Stimulated activated naive CD8-positive, alpha-beta T cell treated with anti-CD3 and anti-CD28 coated beads, Interleukin-15, Interleukin-2, amounts not matched to agents 100 ng/mL and 50 ng/mL, for 24 hours (primary cell): ENCODE results near the gene ULBP2.
"Not testable (repeated sequence)": the region's sequence is repeated elsewhere in the genome, so short reads cannot be mapped to it uniquely, and the experiment has no call there.

ENCODE experiments used
- H3K27ac Mint-ChIP-seq: one replicate; pipeline ENCODE4 v1.8.0; 2021; ENCODE audit warnings: mild to moderate bottlenecking, mixed read lengths
- H3K27me3 Mint-ChIP-seq: one replicate; pipeline ENCODE4 v1.8.0; 2021; ENCODE audit warnings: mixed read lengths
- H3K36me3 Mint-ChIP-seq: one replicate; pipeline ENCODE4 v1.8.0; 2021; ENCODE audit warnings: low read depth, mixed read lengths
- H3K4me1 Mint-ChIP-seq: one replicate; pipeline ENCODE4 v1.8.0; 2021; ENCODE audit warnings: low read depth, mixed read lengths
- H3K4me3 Mint-ChIP-seq: one replicate; pipeline ENCODE4 v1.8.0; 2021; ENCODE audit warnings: mild to moderate bottlenecking, mixed read lengths
- H3K9me3 Mint-ChIP-seq: one replicate; pipeline ENCODE4 v1.8.0; 2021; ENCODE audit warnings: mixed read lengths

The ULBP2 gene

GRCh38 chr6:149963212-149963461 lies 21.3 kb downstream of the ULBP2 start:
- peak overlapping the region; percentile 90 for H3K4me3 Mint-ChIP-seq
- peaks cover 84% of the 10 kb centered on the region for H3K27me3 Mint-ChIP-seq
- no peaks in the 10 kb centered on the region for H3K36me3 Mint-ChIP-seq
- peaks cover 42% of the 10 kb centered on the region for H3K4me1 Mint-ChIP-seq
- no peaks in the 10 kb centered on the region for H3K9me3 Mint-ChIP-seq
- peak overlapping the region; percentile 93 for H3K27ac Mint-ChIP-seq

GRCh38 chr6:149963462-149964307 lies 21.9 kb downstream of the ULBP2 start, which contains the start of gene ULBP1:
TSS of gene ULBP1 (plus strand) at chr6:149963943. CDS start at chr6:149964050, 107 bp downstream.
- H3K27me3 Mint-ChIP-seq: peaks cover 87% of the 10 kb centered on the region
- H3K4me1 Mint-ChIP-seq: peaks cover 42% of the 10 kb centered on the region
- H3K27ac Mint-ChIP-seq: peak within 1 kb of the TSS; percentile 93
- peak within 1 kb of the TSS; percentile 90 for H3K4me3 Mint-ChIP-seq
- H3K9me3 Mint-ChIP-seq: no peaks in the 10 kb centered on the region
- H3K36me3 Mint-ChIP-seq: no peaks in the 10 kb centered on the region

GRCh38 chr6:149964308-149965193 lies 22.7 kb downstream of the ULBP2 start:
- no peaks in the 10 kb centered on the region for H3K36me3 Mint-ChIP-seq
- peaks cover 39% of the 10 kb centered on the region for H3K4me1 Mint-ChIP-seq
- peak overlapping the region; percentile 82 for H3K27ac Mint-ChIP-seq
- no peaks in the 10 kb centered on the region for H3K9me3 Mint-ChIP-seq
- H3K27me3 Mint-ChIP-seq: peaks cover 87% of the 10 kb centered on the region
- peak overlapping the region; percentile 90 for H3K4me3 Mint-ChIP-seq

GRCh38 chr6:149965194-149966020 lies 23.6 kb downstream of the ULBP2 start:
- Mint-ChIP-seq H3K36me3 (no peaks in the 10 kb centered on the region), H3K9me3 (no peaks in the 10 kb centered on the region), H3K27ac (peak overlapping the region; percentile 82), H3K4me3 (peak overlapping the region; percentile 90), H3K4me1 (peaks cover 38% of the 10 kb centered on the region), H3K27me3 (peaks cover 87% of the 10 kb centered on the region)

- H3K4me3 Mint-ChIP-seq: not testable (repeated sequence)
These were observed 24.5 kb downstream of the ULBP2 start for GRCh38 chr6:149966319-149966718.

GRCh38 chr6:149967591-149967990 lies 25.8 kb downstream of the ULBP2 start:
- Mint-ChIP-seq H3K27ac (no peak overlapping the region), H3K36me3 (no peaks in the 10 kb centered on the region), H3K4me3 (no peak overlapping the region), H3K4me1 (peaks cover 33% of the 10 kb centered on the region), H3K9me3 (no peaks in the 10 kb centered on the region), H3K27me3 (peaks cover 83% of the 10 kb centered on the region)

More at GRCh38 chr6:149966319-149966718, 24.5 kb downstream of the ULBP2 start:
- not testable (repeated sequence) for H3K36me3 Mint-ChIP-seq, H3K27ac Mint-ChIP-seq, H3K9me3 Mint-ChIP-seq
- Mint-ChIP-seq H3K4me1 (peaks cover 38% of the 10 kb centered on the region), H3K27me3 (peaks cover 85% of the 10 kb centered on the region)

- peaks cover 30% of the 10 kb centered on the region for H3K4me1 Mint-ChIP-seq
- H3K9me3 Mint-ChIP-seq, H3K27ac Mint-ChIP-seq, H3K36me3 Mint-ChIP-seq, H3K4me3 Mint-ChIP-seq: not testable (repeated sequence)
- peaks cover 83% of the 10 kb centered on the region for H3K27me3 Mint-ChIP-seq
These were observed 26.2 kb downstream of the ULBP2 start for GRCh38 chr6:149967999-149968398.

- not testable (repeated sequence) for H3K36me3 Mint-ChIP-seq, H3K27ac Mint-ChIP-seq, H3K9me3 Mint-ChIP-seq, H3K4me3 Mint-ChIP-seq
- H3K27me3 Mint-ChIP-seq: peaks cover 82% of the 10 kb centered on the region
- peaks cover 21% of the 10 kb centered on the region for H3K4me1 Mint-ChIP-seq
These were observed 27.1 kb downstream of the ULBP2 start for GRCh38 chr6:149968909-149969308.

- Mint-ChIP-seq H3K27me3 (peaks cover 84% of the 10 kb centered on the region), H3K4me1 (peaks cover 13% of the 10 kb centered on the region), H3K4me3 (no peak overlapping the region), H3K27ac (no peak overlapping the region), H3K36me3 (no peaks in the 10 kb centered on the region), H3K9me3 (no peaks in the 10 kb centered on the region)
These were observed 27.8 kb downstream of the ULBP2 start for GRCh38 chr6:149969635-149970034.

GRCh38 chr6:149974394-149974793 lies 32.6 kb downstream of the ULBP2 start:
- not testable (repeated sequence) for H3K27ac Mint-ChIP-seq, H3K4me3 Mint-ChIP-seq
- peaks cover 87% of the 10 kb centered on the region for H3K27me3 Mint-ChIP-seq

GRCh38 chr6:149974825-149975224 lies 33.0 kb downstream of the ULBP2 start:
- peaks cover 87% of the 10 kb centered on the region for H3K27me3 Mint-ChIP-seq
- H3K4me3 Mint-ChIP-seq: no peak overlapping the region
- no peaks in the 10 kb centered on the region for H3K36me3 Mint-ChIP-seq
- no peak overlapping the region for H3K27ac Mint-ChIP-seq
- H3K4me1 Mint-ChIP-seq: no peaks in the 10 kb centered on the region
- no peaks in the 10 kb centered on the region for H3K9me3 Mint-ChIP-seq

More at GRCh38 chr6:149974394-149974793, 32.6 kb downstream of the ULBP2 start:
- not testable (repeated sequence) for H3K9me3 Mint-ChIP-seq, H3K36me3 Mint-ChIP-seq, H3K4me1 Mint-ChIP-seq

- Mint-ChIP-seq H3K36me3 (no peaks in the 10 kb centered on the region), H3K27ac (no peak overlapping the region), H3K4me3 (no peak overlapping the region), H3K9me3 (no peaks in the 10 kb centered on the region), H3K27me3 (peaks cover 85% of the 10 kb centered on the region), H3K4me1 (no peaks in the 10 kb centered on the region)
These were observed 33.6 kb downstream of the ULBP2 start for GRCh38 chr6:149975400-149975799.

- Mint-ChIP-seq H3K27ac (no peak overlapping the region), H3K36me3 (no peaks in the 10 kb centered on the region), H3K9me3 (no peaks in the 10 kb centered on the region), H3K4me1 (no peaks in the 10 kb centered on the region), H3K27me3 (peaks cover 87% of the 10 kb centered on the region), H3K4me3 (no peak overlapping the region)
These were observed 35.4 kb downstream of the ULBP2 start for GRCh38 chr6:149977221-149977620.

- no peaks in the 10 kb centered on the region for H3K4me1 Mint-ChIP-seq
- no peaks in the 10 kb centered on the region for H3K36me3 Mint-ChIP-seq
- no peaks in the 10 kb centered on the region for H3K9me3 Mint-ChIP-seq
- no peak overlapping the region for H3K4me3 Mint-ChIP-seq
- H3K27me3 Mint-ChIP-seq: peaks cover 87% of the 10 kb centered on the region
- no peak overlapping the region for H3K27ac Mint-ChIP-seq
These were observed 36.8 kb downstream of the ULBP2 start for GRCh38 chr6:149978610-149979009.
